HL-60/S4 treated with phorbol 12-myristate 13-acetate at 8.2 ng/mL for 4 days and 3 days (cell line): ENCODE data around the gene MMS19.

Experiments
- in situ Hi-C: fragments of 300-500 bp; cut with MboI; formaldehyde crosslinking; loops from 2 replicates; pipeline ENCODE4 v1.15.0; 2022; ENCODE audit warnings: low sequenced_read_pairs

Gene MMS19, protein sequence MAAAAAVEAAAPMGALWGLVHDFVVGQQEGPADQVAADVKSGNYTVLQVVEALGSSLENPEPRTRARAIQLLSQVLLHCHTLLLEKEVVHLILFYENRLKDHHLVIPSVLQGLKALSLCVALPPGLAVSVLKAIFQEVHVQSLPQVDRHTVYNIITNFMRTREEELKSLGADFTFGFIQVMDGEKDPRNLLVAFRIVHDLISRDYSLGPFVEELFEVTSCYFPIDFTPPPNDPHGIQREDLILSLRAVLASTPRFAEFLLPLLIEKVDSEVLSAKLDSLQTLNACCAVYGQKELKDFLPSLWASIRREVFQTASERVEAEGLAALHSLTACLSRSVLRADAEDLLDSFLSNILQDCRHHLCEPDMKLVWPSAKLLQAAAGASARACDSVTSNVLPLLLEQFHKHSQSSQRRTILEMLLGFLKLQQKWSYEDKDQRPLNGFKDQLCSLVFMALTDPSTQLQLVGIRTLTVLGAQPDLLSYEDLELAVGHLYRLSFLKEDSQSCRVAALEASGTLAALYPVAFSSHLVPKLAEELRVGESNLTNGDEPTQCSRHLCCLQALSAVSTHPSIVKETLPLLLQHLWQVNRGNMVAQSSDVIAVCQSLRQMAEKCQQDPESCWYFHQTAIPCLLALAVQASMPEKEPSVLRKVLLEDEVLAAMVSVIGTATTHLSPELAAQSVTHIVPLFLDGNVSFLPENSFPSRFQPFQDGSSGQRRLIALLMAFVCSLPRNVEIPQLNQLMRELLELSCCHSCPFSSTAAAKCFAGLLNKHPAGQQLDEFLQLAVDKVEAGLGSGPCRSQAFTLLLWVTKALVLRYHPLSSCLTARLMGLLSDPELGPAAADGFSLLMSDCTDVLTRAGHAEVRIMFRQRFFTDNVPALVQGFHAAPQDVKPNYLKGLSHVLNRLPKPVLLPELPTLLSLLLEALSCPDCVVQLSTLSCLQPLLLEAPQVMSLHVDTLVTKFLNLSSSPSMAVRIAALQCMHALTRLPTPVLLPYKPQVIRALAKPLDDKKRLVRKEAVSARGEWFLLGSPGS

DNA sequence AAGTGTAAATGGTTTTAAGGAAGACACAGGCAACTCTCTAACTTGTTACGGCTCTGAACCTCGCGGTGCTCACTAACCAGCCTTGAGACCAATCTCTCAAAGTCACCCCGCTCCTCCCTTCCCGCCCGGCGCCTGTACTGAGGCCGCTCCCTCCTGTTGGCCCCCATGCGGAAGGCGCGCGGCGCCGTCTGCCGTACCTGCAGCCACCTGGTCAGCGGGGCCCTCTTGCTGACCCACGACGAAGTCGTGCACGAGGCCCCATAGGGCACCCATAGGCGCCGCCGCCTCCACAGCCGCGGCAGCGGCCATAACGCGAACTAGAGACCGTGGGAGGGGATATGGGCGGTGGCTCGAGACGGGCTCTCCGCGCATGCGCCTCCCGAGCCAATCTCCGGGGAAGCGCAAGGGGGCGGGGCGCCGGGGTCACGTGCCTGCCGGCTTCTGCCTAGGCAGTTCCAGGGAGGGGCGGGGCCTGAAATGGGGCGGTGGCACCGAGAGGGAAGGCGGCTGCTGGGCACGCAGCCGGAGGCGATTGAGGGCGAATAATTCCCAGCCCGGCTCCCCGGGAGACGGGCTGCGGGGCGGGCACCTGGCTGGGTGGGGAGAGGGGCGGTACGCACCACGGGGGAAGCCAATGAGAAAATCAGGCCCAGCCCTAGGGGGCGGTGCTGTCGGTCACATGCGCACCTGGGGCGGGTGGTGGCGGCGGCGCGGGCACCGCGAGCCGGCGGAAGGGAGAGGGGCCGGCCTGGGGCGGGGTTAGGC lies at the start of gene MMS19:
MMS19 (minus strand) TSS at position 347 of the 765 bp plus-strand sequence; CDS start at position 309, 38 bp downstream.
- in situ Hi-C loops, result no loop called here

DNA sequence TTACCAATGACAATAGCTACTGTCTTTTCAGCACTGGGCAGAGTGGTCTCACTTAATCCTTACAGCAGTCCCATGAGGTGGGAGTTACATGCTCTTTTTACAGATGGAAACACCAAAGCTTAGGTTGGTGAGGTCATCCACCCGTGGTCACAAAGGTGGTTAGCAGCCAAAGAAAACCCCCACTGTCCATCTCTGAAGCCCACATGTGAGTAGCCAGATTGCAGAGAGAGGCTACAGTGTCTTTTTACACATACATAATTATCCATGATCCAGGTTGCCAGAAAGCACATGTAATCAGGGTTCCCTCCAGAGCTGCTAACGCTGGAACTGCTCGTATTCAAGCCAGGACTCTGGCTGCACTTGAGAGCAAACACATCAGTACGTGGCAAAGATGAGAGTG lies 49.7 kb upstream of the MMS19 start:
- in situ Hi-C loops, result no loop called here

DNA sequence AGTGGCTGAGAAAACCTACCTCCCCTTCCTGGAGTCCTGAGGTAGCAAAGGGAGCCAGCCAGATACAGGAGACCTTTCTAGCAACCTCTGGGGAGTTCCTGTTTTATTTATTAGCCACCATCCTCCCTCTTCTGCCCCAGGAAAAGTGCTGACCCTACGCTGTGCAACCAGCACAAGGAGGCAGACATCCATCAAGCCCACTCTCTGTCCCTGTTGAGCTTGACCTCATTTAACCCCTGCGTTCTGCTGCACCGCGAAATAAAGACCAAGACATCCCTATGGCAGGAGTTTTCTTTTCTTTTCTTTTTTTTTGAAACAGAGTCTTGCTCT lies 49.0 kb upstream of the MMS19 start:
- in situ Hi-C loops, result no loop called here

DNA sequence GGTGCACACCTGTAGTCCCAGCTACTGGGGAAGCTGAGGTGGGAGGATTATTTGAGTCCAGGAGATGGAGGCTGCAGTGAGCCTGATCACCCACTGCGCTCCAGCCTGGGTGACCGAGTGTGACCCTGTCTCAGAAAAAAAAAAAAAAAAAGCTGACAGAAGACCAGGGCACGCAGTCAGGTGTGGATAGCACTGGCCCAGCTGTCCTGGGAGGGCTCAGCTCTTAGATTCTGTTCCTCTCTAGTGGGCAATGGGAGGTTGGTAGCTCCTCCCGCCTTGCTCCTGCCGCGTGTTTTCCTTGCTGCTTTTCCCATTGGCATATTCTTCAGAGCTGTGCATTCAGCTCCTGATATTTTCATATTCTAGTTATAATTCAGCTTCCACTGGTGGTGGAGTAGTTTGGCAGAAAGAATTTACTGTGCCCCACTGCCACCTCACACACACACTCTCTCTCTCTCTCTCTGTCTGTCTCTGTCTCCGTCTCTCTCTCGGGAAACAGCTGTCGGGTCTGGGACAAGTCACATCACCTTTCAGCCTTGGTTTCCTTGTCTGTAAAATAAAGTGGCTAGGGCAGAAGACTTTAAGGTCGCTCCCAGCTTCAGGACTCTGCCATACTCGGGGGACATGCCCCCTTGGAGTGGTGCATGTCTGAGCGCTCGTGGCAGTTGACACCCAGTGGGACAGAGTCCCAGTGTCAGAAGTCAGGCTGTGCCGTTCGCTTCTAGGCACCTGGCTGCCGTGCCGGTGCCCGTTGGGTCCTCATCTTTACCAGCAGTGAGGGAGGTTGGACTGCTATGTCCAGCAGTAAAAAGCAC lies 48.4 kb upstream of the MMS19 start:
- in situ Hi-C loops, result no loop called here

DNA sequence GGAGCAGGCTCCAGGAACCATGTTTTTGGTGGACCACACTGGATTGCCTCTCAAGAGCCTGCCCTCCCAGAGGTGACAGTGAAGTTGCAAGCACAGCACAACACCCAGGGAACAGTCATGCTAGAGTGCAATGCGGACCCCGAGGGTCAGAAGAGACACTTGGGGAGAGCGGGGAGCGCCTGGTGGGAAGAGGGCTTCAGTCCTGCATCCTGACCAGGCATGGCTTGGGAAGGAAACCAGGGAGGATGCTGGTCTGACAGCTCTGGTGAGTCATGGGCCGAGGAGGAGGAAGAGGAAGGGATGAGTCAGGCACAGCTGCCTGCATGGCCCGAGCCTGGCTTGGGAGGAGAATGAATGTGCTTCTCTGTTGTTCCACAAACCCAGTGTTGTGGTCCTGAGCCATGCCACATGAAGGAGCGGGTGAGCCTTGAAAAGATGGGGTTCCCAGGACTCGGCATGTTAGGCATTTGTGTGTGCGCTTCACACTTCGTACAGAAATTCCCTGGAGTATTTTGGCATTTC lies 44.9 kb upstream of the MMS19 start:
- in situ Hi-C loops, result no loop called here

- in situ Hi-C loops, result no loop called here
Measured at GRCh38 chr10:97542169-97543024, 44.2 kb upstream of the MMS19 start.

GRCh38 chr10:97540669-97541500 lies 42.7 kb upstream of the MMS19 start:
- in situ Hi-C loops, result no loop called here

DNA sequence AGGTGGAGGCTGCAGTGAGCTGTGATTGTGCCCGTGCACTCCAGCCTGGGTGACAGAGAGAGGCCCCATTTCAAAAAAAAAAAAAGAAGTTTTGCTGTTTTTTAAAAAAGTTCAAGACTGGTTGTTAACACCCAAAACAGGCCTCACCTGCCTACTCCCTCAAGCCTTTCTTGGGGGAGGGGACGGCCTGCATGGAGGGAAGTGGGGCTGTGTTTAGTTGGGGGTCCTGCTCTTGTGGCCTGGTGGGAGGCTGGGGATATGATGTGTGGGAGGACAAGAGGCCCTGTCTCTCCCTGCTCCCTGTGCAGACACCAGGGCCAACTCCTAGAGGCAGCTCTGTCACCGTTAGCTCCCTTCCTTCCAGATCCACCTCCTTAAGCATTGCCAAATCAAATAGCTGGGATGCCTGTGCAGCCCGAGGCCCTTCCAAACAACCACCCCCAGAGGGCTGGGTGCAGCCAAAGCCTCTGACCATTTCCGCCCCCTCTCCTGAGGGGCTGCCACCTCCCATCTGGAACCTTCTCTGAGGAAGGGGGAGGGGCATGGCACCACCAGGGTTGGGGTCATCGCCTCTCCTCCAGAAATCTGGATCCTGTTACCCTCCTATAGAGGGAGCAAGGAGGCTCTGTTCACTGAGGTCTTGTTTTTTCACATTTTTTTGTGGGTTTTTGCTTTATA lies 41.4 kb upstream of the MMS19 start:
- in situ Hi-C loops, result no loop called here

DNA sequence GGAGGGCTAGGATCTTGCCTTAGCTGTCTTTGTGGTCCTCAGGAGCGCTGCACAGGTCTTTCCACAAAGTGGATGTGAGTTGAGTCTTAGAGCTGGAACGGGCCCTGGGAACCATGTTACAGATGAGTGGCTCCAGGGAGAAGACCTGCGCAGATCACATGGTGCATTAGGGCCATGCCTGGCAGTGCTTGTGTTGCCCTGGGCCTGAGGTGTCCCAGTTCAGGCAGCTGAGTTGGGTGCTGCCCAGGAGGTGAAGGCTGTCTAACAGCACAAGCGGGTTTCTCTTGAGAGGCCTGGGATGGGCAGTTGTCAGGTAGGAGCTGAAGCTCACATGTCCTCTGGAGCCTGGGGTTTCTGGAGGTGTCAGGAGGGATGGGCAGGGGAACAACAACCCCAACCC lies 40.6 kb upstream of the MMS19 start:
- in situ Hi-C loops, result no loop called here

GRCh38 chr10:97538411-97538810 lies 40.2 kb upstream of the MMS19 start:
- in situ Hi-C loops, result no loop called here

- in situ Hi-C loops, result no loop called here
Measured at GRCh38 chr10:97537186-97537869, 39.1 kb upstream of the MMS19 start.

GRCh38 chr10:97534746-97535367 lies 36.6 kb upstream of the MMS19 start:
- in situ Hi-C loops, result no loop called here

DNA sequence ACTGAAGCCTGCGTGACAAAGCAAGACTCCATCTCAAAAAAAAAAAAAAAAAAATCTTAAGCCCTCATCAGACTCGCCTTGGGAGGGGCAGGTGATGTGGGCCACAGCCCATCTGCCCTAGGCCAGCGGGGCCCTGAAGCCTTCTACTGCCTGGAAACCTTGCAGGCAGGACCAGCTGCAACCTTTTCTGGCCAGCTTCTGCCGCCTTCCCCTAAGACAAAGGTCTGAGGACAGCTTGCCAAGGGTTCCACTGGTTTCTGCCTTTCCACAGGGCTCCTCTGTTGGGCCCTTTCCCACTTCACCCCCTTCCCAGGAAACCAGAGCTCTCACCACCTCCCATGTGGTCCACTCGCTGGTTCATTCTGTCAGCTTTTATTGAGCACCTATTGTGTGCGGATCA lies 35.7 kb upstream of the MMS19 start:
- in situ Hi-C loops, result no loop called here

- in situ Hi-C loops, result no loop called here
Measured at GRCh38 chr10:97532935-97533671, 34.9 kb upstream of the MMS19 start.

DNA sequence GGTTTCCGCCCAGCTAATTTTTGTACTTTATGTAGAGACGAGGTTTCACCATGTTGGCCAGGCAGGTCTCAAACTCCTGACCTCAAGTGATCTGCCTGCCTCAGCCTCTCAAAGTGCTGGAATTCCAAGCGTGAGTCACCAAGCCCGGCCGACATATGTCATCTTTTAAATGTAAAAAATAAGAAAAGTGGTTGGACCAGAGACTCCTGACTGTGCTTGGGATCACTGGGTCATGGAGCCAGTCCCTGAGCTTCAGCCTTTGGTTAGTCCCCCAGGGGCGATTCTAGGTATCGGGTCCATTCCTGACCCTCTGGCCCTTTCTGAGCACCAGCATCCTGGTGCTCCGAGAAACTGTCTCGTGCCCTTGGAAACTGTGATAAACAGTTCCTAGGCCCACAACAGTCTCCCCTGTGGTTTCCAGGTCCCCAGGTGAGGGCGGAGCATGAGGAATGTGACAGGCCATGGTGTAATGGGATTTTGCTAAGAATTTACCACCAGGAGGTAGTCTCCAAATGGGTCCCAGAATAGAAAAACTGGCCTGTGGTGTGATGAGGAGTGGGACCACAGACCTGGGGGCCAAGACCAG lies 33.3 kb upstream of the MMS19 start:
- in situ Hi-C loops, result no loop called here
